ENCODE data around the gene FRMPD4.
"Not testable (repeated sequence)": the region's sequence is repeated elsewhere in the genome, so short reads cannot be mapped to it uniquely, and the experiment has no call there.

Gene FRMPD4

GRCh38 chrX:12162420-12162819, 24.1 kb downstream of the FRMPD4 start:
- H3K4me1 Mint-ChIP-seq, result no peaks in the 10 kb centered on the region
- no peak overlapping the region for H3K27ac Mint-ChIP-seq
- CTCF ChIA-PET, result no interaction called here
- no peaks in the 10 kb centered on the region for H3K36me3 Mint-ChIP-seq
- no peaks in the 10 kb centered on the region for H3K9me3 Mint-ChIP-seq
- no peaks in the 10 kb centered on the region for H3K27me3 Mint-ChIP-seq
- H3K4me3 Mint-ChIP-seq, result no peak overlapping the region
- DNase-seq, result no peak

- H3K36me3 Mint-ChIP-seq, H3K4me1 Mint-ChIP-seq, CTCF ChIA-PET, H3K27ac Mint-ChIP-seq, H3K4me3 Mint-ChIP-seq, H3K9me3 Mint-ChIP-seq, DNase-seq, H3K27me3 Mint-ChIP-seq: not testable (repeated sequence)
Measured at GRCh38 chrX:12164180-12164579, 25.9 kb downstream of the FRMPD4 start.

- CTCF ChIA-PET, result no interaction called here
- H3K4me3 Mint-ChIP-seq, result no peak overlapping the region
- no peak overlapping the region for H3K27ac Mint-ChIP-seq
- H3K36me3 Mint-ChIP-seq, result no peaks in the 10 kb centered on the region
- DNase-seq, result no peak
- H3K27me3 Mint-ChIP-seq, result no peaks in the 10 kb centered on the region
- no peaks in the 10 kb centered on the region for H3K4me1 Mint-ChIP-seq
- H3K9me3 Mint-ChIP-seq, result no peaks in the 10 kb centered on the region
Measured at GRCh38 chrX:12170755-12171154, 32.5 kb downstream of the FRMPD4 start.

- Mint-ChIP-seq H3K36me3 (no peaks in the 10 kb centered on the region), H3K4me3 (no peak overlapping the region), H3K9me3 (no peaks in the 10 kb centered on the region), H3K27me3 (no peaks in the 10 kb centered on the region), H3K27ac (no peak overlapping the region), H3K4me1 (no peaks in the 10 kb centered on the region)
- DNase-seq, result no peak
- CTCF ChIA-PET, result no interaction called here
Measured at GRCh38 chrX:12174358-12174757, 36.1 kb downstream of the FRMPD4 start.

- H3K27ac Mint-ChIP-seq, result no peak overlapping the region
- no peaks in the 10 kb centered on the region for H3K4me1 Mint-ChIP-seq
- CTCF ChIA-PET, result no interaction called here
- DNase-seq, result no peak
- H3K9me3 Mint-ChIP-seq, result no peaks in the 10 kb centered on the region
- H3K4me3 Mint-ChIP-seq, result no peak overlapping the region
- no peaks in the 10 kb centered on the region for H3K36me3 Mint-ChIP-seq
- H3K27me3 Mint-ChIP-seq, result no peaks in the 10 kb centered on the region
Measured at GRCh38 chrX:12197030-12197429, 58.8 kb downstream of the FRMPD4 start.

- no peaks in the 10 kb centered on the region for H3K27me3 Mint-ChIP-seq
- H3K27ac Mint-ChIP-seq, result no peak overlapping the region
- H3K4me1 Mint-ChIP-seq, result no peaks in the 10 kb centered on the region
- H3K36me3 Mint-ChIP-seq, result no peaks in the 10 kb centered on the region
- H3K4me3 Mint-ChIP-seq, result no peak overlapping the region
- no peaks in the 10 kb centered on the region for H3K9me3 Mint-ChIP-seq
- no peak for DNase-seq
- CTCF ChIA-PET, result interaction anchor here (0.6 kb wide), 1 partner anchor 678 kb away, joined by 3 read pairs; no protein-coding TSS in a partner anchor
Measured at GRCh38 chrX:12206413-12206812, 68.1 kb downstream of the FRMPD4 start.

GRCh38 chrX:12210196-12210815, 72.0 kb downstream of the FRMPD4 start:
- H3K9me3 Mint-ChIP-seq, result no peaks in the 10 kb centered on the region
- CTCF ChIA-PET, result no interaction called here
- H3K36me3 Mint-ChIP-seq, result no peaks in the 10 kb centered on the region
- H3K4me3 Mint-ChIP-seq, result no peak overlapping the region
- H3K4me1 Mint-ChIP-seq, result no peaks in the 10 kb centered on the region
- H3K27ac Mint-ChIP-seq, result no peak overlapping the region
- DNase-seq, result no peak
- no peaks in the 10 kb centered on the region for H3K27me3 Mint-ChIP-seq

GRCh38 chrX:12210971-12211370, 72.7 kb downstream of the FRMPD4 start:
- no peaks in the 10 kb centered on the region for H3K36me3 Mint-ChIP-seq
- no peak overlapping the region for H3K27ac Mint-ChIP-seq
- no peak overlapping the region for H3K4me3 Mint-ChIP-seq
- no peak for DNase-seq
- no peaks in the 10 kb centered on the region for H3K9me3 Mint-ChIP-seq
- no peaks in the 10 kb centered on the region for H3K4me1 Mint-ChIP-seq
- CTCF ChIA-PET, result no interaction called here
- no peaks in the 10 kb centered on the region for H3K27me3 Mint-ChIP-seq

- H3K4me3 Mint-ChIP-seq, result no peak overlapping the region
- CTCF ChIA-PET, result no interaction called here
Measured at GRCh38 chrX:12223650-12224049, 85.4 kb downstream of the FRMPD4 start.

GRCh38 chrX:12225107-12225506, 86.8 kb downstream of the FRMPD4 start:
- H3K9me3 Mint-ChIP-seq, result no peaks in the 10 kb centered on the region
- no peaks in the 10 kb centered on the region for H3K27me3 Mint-ChIP-seq
- H3K27ac Mint-ChIP-seq, result no peak overlapping the region
- H3K4me3 Mint-ChIP-seq, result no peak overlapping the region
- H3K36me3 Mint-ChIP-seq, result no peaks in the 10 kb centered on the region
- no peak for DNase-seq
- H3K4me1 Mint-ChIP-seq, result no peaks in the 10 kb centered on the region
- CTCF ChIA-PET, result no interaction called here

More at GRCh38 chrX:12223650-12224049, 85.4 kb downstream of the FRMPD4 start:
- Mint-ChIP-seq H3K27ac (no peak overlapping the region), H3K4me1 (no peaks in the 10 kb centered on the region), H3K27me3 (no peaks in the 10 kb centered on the region), H3K9me3 (no peaks in the 10 kb centered on the region), H3K36me3 (no peaks in the 10 kb centered on the region)
- DNase-seq, result no peak

GRCh38 chrX:12227412-12228041, 89.3 kb downstream of the FRMPD4 start:
- Mint-ChIP-seq H3K9me3 (no peaks in the 10 kb centered on the region), H3K4me3 (no peak overlapping the region), H3K36me3 (no peaks in the 10 kb centered on the region), H3K27me3 (no peaks in the 10 kb centered on the region), H3K4me1 (no peaks in the 10 kb centered on the region), H3K27ac (no peak overlapping the region)
- CTCF ChIA-PET, result no interaction called here
- no peak for DNase-seq

- no peak overlapping the region for H3K27ac Mint-ChIP-seq
- H3K36me3 Mint-ChIP-seq, result no peaks in the 10 kb centered on the region
- H3K4me1 Mint-ChIP-seq, result no peaks in the 10 kb centered on the region
- H3K4me3 Mint-ChIP-seq, result no peak overlapping the region
- H3K27me3 Mint-ChIP-seq, result no peaks in the 10 kb centered on the region
- no peak for DNase-seq
- H3K9me3 Mint-ChIP-seq, result no peaks in the 10 kb centered on the region
- CTCF ChIA-PET, result no interaction called here
Measured at GRCh38 chrX:12228862-12229261, 90.6 kb downstream of the FRMPD4 start.

- Mint-ChIP-seq H3K27ac (no peak overlapping the region), H3K4me3 (no peak overlapping the region), H3K36me3 (no peaks in the 10 kb centered on the region), H3K4me1 (no peaks in the 10 kb centered on the region), H3K27me3 (no peaks in the 10 kb centered on the region), H3K9me3 (no peaks in the 10 kb centered on the region)
- CTCF ChIA-PET, result no interaction called here
- DNase-seq, result no peak
Measured at GRCh38 chrX:12229986-12230385, 91.7 kb downstream of the FRMPD4 start.

- CTCF ChIA-PET, result no interaction called here
- no peak overlapping the region for H3K27ac Mint-ChIP-seq
- H3K4me1 Mint-ChIP-seq, result no peaks in the 10 kb centered on the region
- no peaks in the 10 kb centered on the region for H3K27me3 Mint-ChIP-seq
- H3K9me3 Mint-ChIP-seq, result no peaks in the 10 kb centered on the region
- H3K4me3 Mint-ChIP-seq, result no peak overlapping the region
- H3K36me3 Mint-ChIP-seq, result no peaks in the 10 kb centered on the region
- no peak for DNase-seq
Measured at GRCh38 chrX:12234534-12235329, 96.5 kb downstream of the FRMPD4 start.

- CTCF ChIA-PET, result no interaction called here
- H3K27ac Mint-ChIP-seq, result no peak overlapping the region
- no peaks in the 10 kb centered on the region for H3K27me3 Mint-ChIP-seq
- no peaks in the 10 kb centered on the region for H3K36me3 Mint-ChIP-seq
- no peaks in the 10 kb centered on the region for H3K4me1 Mint-ChIP-seq
- H3K4me3 Mint-ChIP-seq, result no peak overlapping the region
- H3K9me3 Mint-ChIP-seq, result no peaks in the 10 kb centered on the region
- no peak for DNase-seq
Measured at GRCh38 chrX:12236156-12236555, 97.9 kb downstream of the FRMPD4 start.
